OCI-LY3 (cell line): ENCODE measurements around the gene FAM174B.

Experiments used
- H2AFZ ChIP-seq: fragments of 200-600, 300-600 bp; shearing (Covaris generic); 2 replicates; pipeline ENCODE4 v1.6.0; 2014; ENCODE audit warnings: antibody characterized with exemption, low read depth, low read length
- H3K27ac ChIP-seq: fragments of 200-600, 300-600 bp; sonication (generic); 2 replicates; pipeline ENCODE4 v1.5.1; 2014; ENCODE audit warnings: mild to moderate bottlenecking, low read length, moderate library complexity, mixed read lengths
- H3K27me3 ChIP-seq: fragments of 200-600, 300-600 bp; sonication (generic); 2 replicates; pipeline ENCODE4 v1.6.1; 2014; ENCODE audit warnings: low read depth, low read length, mixed read lengths
- H3K36me3 ChIP-seq: fragments of 200-600, 300-600 bp; sonication (generic); replicated peaks from 2 replicates; pipeline ENCODE3; 2014; ENCODE audit warnings: low read depth, low read length, mixed read lengths
- H3K4me1 ChIP-seq: fragments of 300-600, 200-600 bp; sonication (generic); 2 replicates; pipeline ENCODE4 v1.6.1; 2014; ENCODE audit warnings: low read length, mixed read lengths
- H3K4me2 ChIP-seq: fragments of 200-600, 300-600 bp; sonication (generic); 2 replicates; pipeline ENCODE4 v1.6.1; 2014; ENCODE audit warnings: low read length, mixed read lengths
- H3K4me3 ChIP-seq: fragments of 300-600, 200-600 bp; sonication (generic); 2 replicates; pipeline ENCODE4 v1.5.1; 2014; ENCODE audit warnings: antibody characterized with exemption, mild to moderate bottlenecking, low read length, moderate library complexity
- H3K79me2 ChIP-seq: fragments of 300-600, 200-600 bp; shearing (Covaris generic); 2 replicates; pipeline ENCODE4 v1.6.1; 2014; ENCODE audit warnings: mild to moderate bottlenecking, low read length, mixed read lengths
- H3K9ac ChIP-seq: fragments of 300-600, 200-600 bp; shearing (Covaris generic); 2 replicates; pipeline ENCODE4 v1.6.0; 2014; ENCODE audit warnings: mild to moderate bottlenecking, low read length, moderate library complexity
- H3K9me3 ChIP-seq: fragments of 200-600, 300-600 bp; shearing (Covaris generic); 2 replicates; pipeline ENCODE4 v1.6.1; 2014; ENCODE audit warnings: low read length, mixed read lengths; ENCODE audit not compliant: insufficient read depth
- H4K20me1 ChIP-seq: fragments of 200-600, 300-600 bp; sonication (generic); 2 replicates; pipeline ENCODE4 v1.6.1; 2016; ENCODE audit warnings: low read length, mixed read lengths; ENCODE audit not compliant: insufficient read depth
- EZH2phosphoT487 ChIP-seq: fragments of 200-600 bp; shearing (Covaris generic); IDR thresholded peaks from 2 replicates; pipeline ENCODE4 v1.6.1; 2018; ENCODE audit warnings: antibody characterized with exemption, mixed run types, low read depth
- TF ChIP-seq, protein P1 (sequence below): fragments of 200-600, 300-600 bp; sonication (generic); IDR thresholded peaks from 2 replicates; pipeline ENCODE4 v1.5.1; 2014; ENCODE audit warnings: antibody characterized with exemption, low read length, low read depth

The FAM174B gene

DNA sequence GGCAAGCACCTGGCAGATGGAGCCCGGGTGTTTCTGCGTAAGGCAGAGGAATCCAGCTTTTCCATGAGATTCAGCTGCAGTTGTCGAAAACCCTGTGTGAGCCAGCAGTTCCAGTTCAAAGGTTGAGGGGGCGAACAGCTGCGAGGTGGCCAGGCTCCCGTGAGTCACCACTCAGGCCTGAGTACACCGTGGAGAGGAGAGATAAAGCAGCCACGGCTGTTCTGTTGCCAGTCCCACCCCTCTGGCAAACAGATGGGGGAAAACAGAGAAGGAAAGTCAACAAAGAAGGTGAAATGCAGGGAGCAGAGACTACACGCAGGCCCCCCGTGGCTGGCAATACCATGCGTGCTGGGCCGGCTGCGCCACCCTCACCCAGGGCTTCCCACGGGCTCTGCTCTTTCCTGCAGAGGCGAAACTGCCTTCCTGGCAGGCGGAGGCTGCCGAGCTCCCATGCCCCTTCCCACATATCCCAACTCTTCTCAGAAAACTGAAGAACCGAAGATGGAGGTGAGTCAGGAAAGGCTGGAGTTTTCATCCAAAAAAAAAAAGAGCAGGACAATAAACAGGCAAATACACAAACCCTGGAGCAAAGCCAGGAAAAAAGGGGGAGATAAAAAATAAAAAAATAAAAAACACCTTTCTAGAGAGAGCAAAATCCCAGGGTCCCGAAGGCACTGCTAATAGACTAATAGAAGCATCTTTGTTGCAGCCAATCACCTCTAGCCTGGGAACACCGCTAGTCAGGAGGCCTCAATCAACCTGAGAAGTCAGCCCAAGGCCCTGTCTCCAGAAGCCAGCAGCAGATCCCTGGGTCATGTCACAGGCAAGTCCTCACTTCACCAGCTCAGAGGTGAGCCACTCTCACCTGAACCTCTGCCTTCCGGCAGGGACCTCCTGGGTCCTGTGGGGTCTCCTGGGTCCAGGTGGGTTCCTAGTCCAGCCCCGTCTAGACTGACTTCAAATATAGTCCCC is 37.7 kb downstream of the FAM174B start:
- no peaks in the 10 kb centered on the region for H4K20me1 ChIP-seq
- no peaks in the 10 kb centered on the region for H3K79me2 ChIP-seq
- 0 out of 2 replicates have a peak, but pooled peaks cover 5% of the 10 kb centered on the region for H3K27me3 ChIP-seq
- no peak overlapping the region for H3K4me2 ChIP-seq
- H2AFZ ChIP-seq = no peak overlapping the region
- H3K4me1 ChIP-seq = no peaks in the 10 kb centered on the region
- H3K9me3 ChIP-seq = no peaks in the 10 kb centered on the region
- no peak for TF ChIP-seq EZH2phosphoT487
- TF ChIP-seq, protein P1, sequence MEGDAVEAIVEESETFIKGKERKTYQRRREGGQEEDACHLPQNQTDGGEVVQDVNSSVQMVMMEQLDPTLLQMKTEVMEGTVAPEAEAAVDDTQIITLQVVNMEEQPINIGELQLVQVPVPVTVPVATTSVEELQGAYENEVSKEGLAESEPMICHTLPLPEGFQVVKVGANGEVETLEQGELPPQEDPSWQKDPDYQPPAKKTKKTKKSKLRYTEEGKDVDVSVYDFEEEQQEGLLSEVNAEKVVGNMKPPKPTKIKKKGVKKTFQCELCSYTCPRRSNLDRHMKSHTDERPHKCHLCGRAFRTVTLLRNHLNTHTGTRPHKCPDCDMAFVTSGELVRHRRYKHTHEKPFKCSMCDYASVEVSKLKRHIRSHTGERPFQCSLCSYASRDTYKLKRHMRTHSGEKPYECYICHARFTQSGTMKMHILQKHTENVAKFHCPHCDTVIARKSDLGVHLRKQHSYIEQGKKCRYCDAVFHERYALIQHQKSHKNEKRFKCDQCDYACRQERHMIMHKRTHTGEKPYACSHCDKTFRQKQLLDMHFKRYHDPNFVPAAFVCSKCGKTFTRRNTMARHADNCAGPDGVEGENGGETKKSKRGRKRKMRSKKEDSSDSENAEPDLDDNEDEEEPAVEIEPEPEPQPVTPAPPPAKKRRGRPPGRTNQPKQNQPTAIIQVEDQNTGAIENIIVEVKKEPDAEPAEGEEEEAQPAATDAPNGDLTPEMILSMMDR = no peak
- no peak overlapping the region for H3K4me3 ChIP-seq
- H3K27ac ChIP-seq = no peak overlapping the region
- no peak overlapping the region for H3K9ac ChIP-seq
- H3K36me3 ChIP-seq = no peaks in the 10 kb centered on the region

GRCh38 chr15:92616621-92617548 is 38.7 kb downstream of the FAM174B start:
- no peak overlapping the region for H3K4me2 ChIP-seq
- H3K9ac ChIP-seq = no peak overlapping the region

GRCh38 chr15:92614791-92615785 is 40.5 kb downstream of the FAM174B start:
- Histone ChIP-seq H4K20me1 (no peaks in the 10 kb centered on the region), H3K9me3 (no peaks in the 10 kb centered on the region), H3K36me3 (no peaks in the 10 kb centered on the region), H3K79me2 (no peaks in the 10 kb centered on the region), H3K27me3 (0 out of 2 replicates have a peak, but pooled peaks cover 5% of the 10 kb centered on the region), H3K4me3 (no peak overlapping the region), H3K27ac (no peak overlapping the region), H3K4me1 (no peaks in the 10 kb centered on the region), H2AFZ (no peak overlapping the region), H3K9ac (no peak overlapping the region), H3K4me2 (no peak overlapping the region)
- TF ChIP-seq EZH2phosphoT487 = no peak
- TF ChIP-seq, protein P1 = no peak

More at GRCh38 chr15:92616621-92617548, 38.7 kb downstream of the FAM174B start:
- H3K4me1 ChIP-seq = no peaks in the 10 kb centered on the region
- no peak overlapping the region for H3K4me3 ChIP-seq
- H4K20me1 ChIP-seq = no peaks in the 10 kb centered on the region
- no peaks in the 10 kb centered on the region for H3K9me3 ChIP-seq
- H3K79me2 ChIP-seq = no peaks in the 10 kb centered on the region
- no peak for TF ChIP-seq EZH2phosphoT487
- TF ChIP-seq, protein P1 = no peak
- H3K27me3 ChIP-seq = 0 out of 2 replicates have a peak, but pooled peaks cover 5% of the 10 kb centered on the region
- no peaks in the 10 kb centered on the region for H3K36me3 ChIP-seq
- no peak overlapping the region for H3K27ac ChIP-seq
- no peak overlapping the region for H2AFZ ChIP-seq
